ENCODE results near the gene GRIA4.

DNA sequence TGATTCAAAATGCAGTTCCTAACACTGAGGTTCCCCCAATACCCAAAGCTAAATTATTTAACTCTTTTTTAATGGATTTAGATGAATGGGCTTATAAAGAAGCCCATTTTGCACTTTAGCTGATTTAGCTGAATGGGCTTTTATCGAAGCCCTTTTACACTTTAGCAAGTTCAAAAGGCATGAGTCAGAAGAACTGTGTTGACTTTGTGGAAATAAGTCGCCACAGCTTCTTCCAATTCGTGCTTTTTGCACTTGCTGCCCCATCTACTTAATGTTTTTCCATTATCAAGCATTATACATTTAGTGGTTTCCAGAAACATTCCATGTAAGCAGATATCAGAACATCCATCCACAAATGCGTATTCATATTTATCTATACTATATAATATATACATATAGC is 20.5 kb upstream of the GRIA4 start:
- TF ChIP-seq, protein P1, sequence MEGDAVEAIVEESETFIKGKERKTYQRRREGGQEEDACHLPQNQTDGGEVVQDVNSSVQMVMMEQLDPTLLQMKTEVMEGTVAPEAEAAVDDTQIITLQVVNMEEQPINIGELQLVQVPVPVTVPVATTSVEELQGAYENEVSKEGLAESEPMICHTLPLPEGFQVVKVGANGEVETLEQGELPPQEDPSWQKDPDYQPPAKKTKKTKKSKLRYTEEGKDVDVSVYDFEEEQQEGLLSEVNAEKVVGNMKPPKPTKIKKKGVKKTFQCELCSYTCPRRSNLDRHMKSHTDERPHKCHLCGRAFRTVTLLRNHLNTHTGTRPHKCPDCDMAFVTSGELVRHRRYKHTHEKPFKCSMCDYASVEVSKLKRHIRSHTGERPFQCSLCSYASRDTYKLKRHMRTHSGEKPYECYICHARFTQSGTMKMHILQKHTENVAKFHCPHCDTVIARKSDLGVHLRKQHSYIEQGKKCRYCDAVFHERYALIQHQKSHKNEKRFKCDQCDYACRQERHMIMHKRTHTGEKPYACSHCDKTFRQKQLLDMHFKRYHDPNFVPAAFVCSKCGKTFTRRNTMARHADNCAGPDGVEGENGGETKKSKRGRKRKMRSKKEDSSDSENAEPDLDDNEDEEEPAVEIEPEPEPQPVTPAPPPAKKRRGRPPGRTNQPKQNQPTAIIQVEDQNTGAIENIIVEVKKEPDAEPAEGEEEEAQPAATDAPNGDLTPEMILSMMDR (tag by site-specific recombination; IDR thresholded peaks at IDR 0.05), result no peak
- TF ChIP-seq ZNF274 (IDR thresholded peaks at IDR 0.05; ENCODE audit: low read length) (no peak), ZNF274 (tag by site-specific recombination; IDR thresholded peaks at IDR 0.05; ENCODE audit: borderline replicate concordance) (no peak), ZNF629 (tag by site-specific recombination; IDR thresholded peaks at IDR 0.05) (no peak), ZNF221 (tag by site-specific recombination; IDR thresholded peaks at IDR 0.05; ENCODE audit: borderline replicate concordance) (no peak), ZNF585B (tag by site-specific recombination; IDR thresholded peaks at IDR 0.05) (no peak), ZNF48 (tag by site-specific recombination; IDR thresholded peaks at IDR 0.05) (no peak)

All from HEK293 (cell line).